Measurements from ENCODE around the gene DGCR8. TPM values are rescaled to one million over a fixed set of nuclear protein-coding genes. Genes with fewer than 3 reads are reported as not detected.
A peak's percentile ranks its signal among the peaks of the same experiment; 100 is the strongest.

The DGCR8 gene
- total RNA-seq (10 to 100 TPM in 8 of 9 donors, 1 to 10 TPM in 1; 8.8 to 22.1 (median 13.0) TPM), polyA plus RNA-seq (10 to 100 TPM in 1 of 2 donors, 1 to 10 TPM in 1; 9.9 to 14.5 TPM)
- long read RNA-seq, donor 1, full-length matches to known transcripts, result 2 of 6 reads
- long read RNA-seq, donor 1, partial matches to known transcripts, result 3 of 6 reads
- long read RNA-seq, donor 1, other reads (novel, unspliced or antisense), result 1 of 6 reads
- long read RNA-seq, donor 2, full-length matches to known transcripts, result 5 of 8 reads
- long read RNA-seq, donor 2, partial matches to known transcripts, result 2 of 8 reads
- long read RNA-seq, donor 2, other reads (novel, unspliced or antisense), result 1 of 8 reads
- long read RNA-seq, donor 3, full-length matches to known transcripts, result 4 of 11 reads
- long read RNA-seq, donor 3, partial matches to known transcripts, result 4 of 11 reads
- long read RNA-seq, donor 3, other reads (novel, unspliced or antisense), result 3 of 11 reads

GRCh38 chr22:20079745-20080444 lies at the start of gene DGCR8:
Gene DGCR8, plus strand, starts transcription at chr22:20080241. Its CDS starts 5,723 bp downstream, at chr22:20085964.
- Histone ChIP-seq H3K4me1 (peaks cover 3 to 49% (median 43%) of the 10 kb centered on the region in 12 donors), H3K27ac (peak within 1 kb of the TSS; percentile 75 to 94 (median 86)), H3K4me3 (peak within 1 kb of the TSS; percentile 48 to 92 (median 84)), H3K36me3 (no peaks in the 10 kb centered on the region), H3K9me3 (no peaks in the 10 kb centered on the region), H3K27me3 (no peaks in the 10 kb centered on the region)
- ATAC-seq (peak; percentile 95 to 98 (median 96)), DNase-seq (peak; percentile 96 to 97 (median 96))
- TF ChIP-seq POLR2A (IDR thresholded peaks at IDR 0.05), result peak in 1 of 2 donors; percentile 74
- TF ChIP-seq CTCF (IDR thresholded peaks at IDR 0.05), result peak in 1 of 12 donors; percentile 19
- intact Hi-C loops (cut with DNase I), result loop anchor here in 7 of 10 donors (1.0 to 10.0 kb wide), 10 partner anchors 17 to 115 kb away; partner anchors contain the start of genes TRMT2A (in 4 of the 7), RANBP1 (in 3 of the 7) and TANGO2 (in 3 of the 7)
- 0 to 1% (median 0%) methylated on average over 21 to 100 of the region's 100 CpGs for WGBS, 4 donors

GRCh38 chr22:20031732-20032406 lies 48.2 kb upstream of the DGCR8 start:
- Histone ChIP-seq H3K4me1 (peaks cover 11 to 92% (median 56%) of the 10 kb centered on the region in 12 donors), H3K27ac (peak overlapping the region in 6 of 12 donors; percentile 67 to 85 (median 72)), H3K9me3 (no peaks in the 10 kb centered on the region), H3K27me3 (no peaks in the 10 kb centered on the region), H3K36me3 (peaks cover 0 to 25% (median 15%) of the 10 kb centered on the region in 9 donors), H3K4me3 (no peak overlapping the region)
- TF ChIP-seq CTCF (IDR thresholded peaks at IDR 0.05) (no peak), POLR2A (IDR thresholded peaks at IDR 0.05) (no peak)
- intact Hi-C loops (cut with DNase I), result loop anchor here in 1 of 10 donors (10.0 kb wide), 1 partner anchor 53 kb away; the partner anchor contains the start of gene DGCR8
- ATAC-seq, result no peak
- peak in 1 of 5 donors; percentile 42 for DNase-seq
- 82 to 92% (median 86%) methylated on average over 11 to 16 of the region's 16 CpGs for WGBS, 4 donors

DNA sequence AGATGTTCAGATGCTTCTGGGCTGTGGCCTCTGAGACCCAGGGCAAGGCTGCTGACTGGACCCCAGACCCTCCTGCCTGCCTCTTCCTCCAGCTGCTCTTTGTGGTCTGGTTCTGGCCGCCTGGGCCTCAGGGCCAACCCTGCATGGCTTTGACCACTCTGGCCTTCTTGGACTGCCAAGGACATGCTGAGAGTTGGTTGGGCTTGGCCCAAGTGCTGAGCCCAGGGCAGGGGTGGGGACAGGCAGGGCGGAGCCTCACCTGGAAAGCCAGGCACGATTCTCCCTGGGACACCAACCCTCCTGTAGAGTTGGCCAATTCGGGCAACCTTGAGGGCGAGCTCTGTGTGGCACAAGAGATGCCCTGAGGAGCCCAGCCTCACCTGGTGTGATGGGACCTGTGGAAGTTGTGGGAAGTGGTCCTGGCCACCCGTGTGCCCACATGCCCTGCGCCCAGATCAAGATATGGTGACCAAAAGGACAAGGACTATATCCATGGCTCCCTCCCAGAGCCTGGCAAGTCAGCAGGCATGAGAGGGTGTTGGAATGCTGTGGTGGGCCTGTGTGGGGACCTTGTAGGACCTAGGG lies 47.5 kb upstream of the DGCR8 start:
- Histone ChIP-seq H3K27me3 (no peaks in the 10 kb centered on the region), H3K9me3 (no peaks in the 10 kb centered on the region), H3K36me3 (peaks cover 0 to 31% (median 19%) of the 10 kb centered on the region in 9 donors), H3K27ac (peak overlapping the region in 11 of 12 donors; percentile 6 to 86 (median 73)), H3K4me3 (no peak overlapping the region), H3K4me1 (peaks cover 11 to 91% (median 56%) of the 10 kb centered on the region in 12 donors)
- TF ChIP-seq POLR2A (IDR thresholded peaks at IDR 0.05) (peak in 1 of 2 donors; percentile 4), CTCF (IDR thresholded peaks at IDR 0.05) (no peak)
- intact Hi-C loops (cut with DNase I), result loop anchor here in 1 of 10 donors (10.0 kb wide), 1 partner anchor 52 kb away; the partner anchor contains the start of gene DGCR8
- WGBS, 4 donors, result 69 to 86% (median 81%) methylated on average over 2 to 7 of the region's 7 CpGs
- peak in 2 of 4 donors; percentile 3 to 6 for ATAC-seq
- peak in 1 of 5 donors; percentile 35 for DNase-seq
